Endothelial cell of umbilical vein (primary cell): ENCODE data around the gene AGAP3. TPM values are rescaled to one million over a fixed set of nuclear protein-coding genes. Genes with fewer than 3 reads are reported as not detected.

Experiments
- BruUV-seq: library from RNA; stranded (reverse); fragments of 400-500 nt; replicated peaks from 2 replicates; lab custom pipeline; 2021; lab: Mats Ljungman, UMichigan
- CTCF ChIA-PET: fragments of 300-600, 350-600 bp; sonication (Branson Sonifier 250); formaldehyde crosslinking; loops from one replicate; lab custom pipeline; 2021; ENCODE audit warnings: antibody characterized with exemption, inconsistent platforms; lab: Charles Lee
- POLR2A ChIA-PET: fragments of 300-600, 350-600 bp; sonication (Branson Sonifier 250); formaldehyde crosslinking; loops from one replicate; lab custom pipeline; 2021; ENCODE audit warnings: antibody characterized with exemption, inconsistent platforms; lab: Charles Lee
- DNase-seq: peaks from one replicate; pipeline ENCODE4 v3.0.0-alpha.2; 2011; ENCODE audit warnings: low read depth, low spot score
- FAIRE-seq: peaks from 2 replicates; lab custom pipeline; 2011; peaks lifted over from hg19 to GRCh38; lab: Jason Lieb, UNC
- H2AFZ ChIP-seq: 2 replicates; pipeline ENCODE4 v1.6.0; 2012; ENCODE audit warnings: low read depth, low read length, control low read depth, inconsistent platforms
- H3K27ac ChIP-seq: 2 replicates; pipeline ENCODE4 v1.5.1; 2011; ENCODE audit warnings: low read depth, mild to moderate bottlenecking, control low read depth, low read length, moderate library complexity; ENCODE audit not compliant: insufficient read depth
- H3K27me3 ChIP-seq, 2 experiments: 2 replicates each; pipeline versions ENCODE4 v1.6.0 to v1.6.1; 2011; ENCODE audit warnings: low read length in 2 of 2, mixed read lengths in 1 of 2; ENCODE audit not compliant: control insufficient read depth in 2 of 2, insufficient read depth in 2 of 2
- H3K36me3 ChIP-seq, 2 experiments: 2 replicates in 1 of 2; 3 replicates in 1 of 2; pipeline ENCODE4 v1.5.1; 2011; ENCODE audit warnings: low read length in 2 of 2, mild to moderate bottlenecking in 1 of 2, moderate library complexity in 1 of 2; ENCODE audit not compliant: control insufficient read depth in 2 of 2, insufficient read depth in 2 of 2; ENCODE audit errors: extremely low read depth in 1 of 2
- H3K4me1 ChIP-seq: 3 replicates; pipeline ENCODE4 v1.5.1; 2011; ENCODE audit warnings: mild to moderate bottlenecking, low read length; ENCODE audit not compliant: control insufficient read depth, insufficient read depth; ENCODE audit errors: extremely low read depth
- H3K4me2 ChIP-seq: 2 replicates; pipeline ENCODE4 v1.6.1; 2011; ENCODE audit warnings: low read length, control low read depth, mixed read lengths; ENCODE audit not compliant: insufficient read depth
- H3K4me3 ChIP-seq, 3 experiments: fragments of 200-600 bp in 1 of 3; sonication (generic), shearing (Covaris generic) in 1 of 3; replicated peaks in 1 of 3; 2 replicates each; pipeline ENCODE4 v1.5.1; 2011 to 2016; ENCODE audit warnings: control low read depth in 3 of 3, low read length in 3 of 3, mild to moderate bottlenecking in 2 of 3, inconsistent platforms in 1 of 3, low read depth in 1 of 3, moderate library complexity in 1 of 3; ENCODE audit not compliant: insufficient read depth in 1 of 3
- H3K79me2 ChIP-seq: 2 replicates; pipeline ENCODE4 v1.6.0; 2012; ENCODE audit warnings: low read length, inconsistent platforms; ENCODE audit not compliant: control insufficient read depth, insufficient read depth
- H3K9ac ChIP-seq: replicated peaks from 2 replicates; pipeline ENCODE3; 2011; ENCODE audit warnings: low read length, control low read depth; ENCODE audit not compliant: insufficient read depth; ENCODE audit errors: extremely low read depth
- H3K9me1 ChIP-seq: replicated peaks from 3 replicates; pipeline ENCODE4 v1.6.0; 2011; ENCODE audit warnings: mild to moderate bottlenecking, low read length; ENCODE audit not compliant: control insufficient read depth, insufficient read depth; ENCODE audit errors: extremely low read depth
- H3K9me3 ChIP-seq: replicated peaks from 2 replicates; pipeline ENCODE4 v1.5.1; 2012; ENCODE audit warnings: low read length, inconsistent platforms; ENCODE audit not compliant: control insufficient read depth, insufficient read depth
- H4K20me1 ChIP-seq: replicated peaks from 2 replicates; pipeline ENCODE3; 2011; ENCODE audit warnings: mild to moderate bottlenecking, low read length; ENCODE audit not compliant: control insufficient read depth, insufficient read depth; ENCODE audit errors: extremely low read depth
- EZH2 ChIP-seq: IDR thresholded peaks from 2 replicates; pipeline ENCODE4 v1.6.1; 2012; ENCODE audit warnings: borderline replicate concordance, low read depth, mild to moderate bottlenecking, moderate library complexity, low read length, inconsistent platforms; ENCODE audit not compliant: severe bottlenecking
- FOS ChIP-seq: IDR thresholded peaks from 2 replicates; pipeline ENCODE4 v1.6.1; 2011; ENCODE audit warnings: mild to moderate bottlenecking, low read length, moderate library complexity, borderline replicate concordance; ENCODE audit not compliant: insufficient read depth
- GATA2 ChIP-seq: IDR thresholded peaks from 2 replicates; pipeline ENCODE4 v1.7.0; 2011; ENCODE audit warnings: low read depth, mild to moderate bottlenecking, moderate library complexity, mixed read lengths, low read length; ENCODE audit not compliant: insufficient read length, insufficient read depth
- JUN ChIP-seq: IDR thresholded peaks from 2 replicates; pipeline ENCODE4 v1.6.1; 2011; ENCODE audit warnings: borderline replicate concordance, low read depth; ENCODE audit not compliant: insufficient read length, insufficient read depth
- MAX ChIP-seq: IDR thresholded peaks from 2 replicates; pipeline ENCODE4 v1.6.1; 2011; ENCODE audit not compliant: insufficient read depth, insufficient read length
- MYC ChIP-seq: IDR thresholded peaks from one replicate; pipeline ENCODE4 v1.6.1; 2011; ENCODE audit warnings: mild to moderate bottlenecking, low read depth, low read length
- POLR2A ChIP-seq: IDR thresholded peaks from 2 replicates; pipeline ENCODE4 v1.6.1; 2012; ENCODE audit warnings: low read depth, mild to moderate bottlenecking, control low read depth, low read length
- POLR2AphosphoS5 ChIP-seq: IDR thresholded peaks from 2 replicates; pipeline ENCODE4 v1.6.1; 2012; ENCODE audit warnings: low read depth, mild to moderate bottlenecking, control low read depth, low read length, moderate library complexity; ENCODE audit not compliant: insufficient read depth
- dilution Hi-C: fragments of 300-500 bp; cut with MboI; formaldehyde crosslinking; loops from one replicate; pipeline ENCODE4 v1.15.0; 2019; ENCODE audit warnings: low sequenced_read_pairs; ENCODE audit not compliant: extremely low pct_ligation_motif_present
- intact Hi-C: fragments of 100-400 bp; cut with micrococcal nuclease; formaldehyde crosslinking; loops from one replicate; pipeline ENCODE4 v1.10.0; 2022
- polyA plus RNA-seq, 4 experiments: library from polyadenylated mRNA; depleted of rRNA in 3 of 4; stranded (reverse) in 3 of 4; unstranded in 1 of 4; fragments of >200 nt; gene quantifications; 2 replicates each; pipeline versions ENCODE4 v1.2.1 to v1.2.3, GENCODE V29; 2011 to 2012; ENCODE audit warnings: missing spikeins in 1 of 4
- total RNA-seq: library from RNA; stranded (reverse); gene quantifications from 2 replicates; pipeline ENCODE4 v1.2.3, GENCODE V29; 2021
- TF ChIP-seq, protein P1 (sequence below), 2 donors: IDR thresholded peaks; 1 replicate in 1 of 2; 2 replicates in 1 of 2; pipeline ENCODE4 v1.5.1; 2011; ENCODE audit warnings: low read length in 2 of 2, mild to moderate bottlenecking in 2 of 2, moderate library complexity in 2 of 2, control low read depth in 1 of 2, inconsistent platforms in 1 of 2, low read depth in 1 of 2; ENCODE audit not compliant: insufficient read depth in 1 of 2; ENCODE audit errors: extremely low read depth in 1 of 2

AGAP3 gene
- total and polyA plus RNA-seq, 2 donors (not counting 3 experiments of a cell fraction or from before 2014, with no cell fraction given): 171 to 174 TPM

GRCh38 chr7:151122796-151123157, 36.5 kb downstream of the AGAP3 start:
- dilution Hi-C loops: no loop called here
- no peak overlapping the region for H3K4me2 ChIP-seq
- DNase-seq: no peak
- no peaks in the 10 kb centered on the region for H3K9me3 ChIP-seq
- POLR2A ChIA-PET: no interaction called here
- CTCF ChIA-PET: interaction anchor here (1.8 kb wide), 1 partner anchor 19 kb away, joined by 14 read pairs; no protein-coding TSS in a partner anchor
- H3K79me2 ChIP-seq: peaks cover under 1% of the 10 kb centered on the region
- peaks cover 12 to 63% of the 10 kb centered on the region in 2 experiments for H3K36me3 ChIP-seq
- no peak overlapping the region for H2AFZ ChIP-seq
- no peaks in the 10 kb centered on the region for H3K27me3 ChIP-seq
- H3K4me3 ChIP-seq: no peak overlapping the region
- peaks cover 6% of the 10 kb centered on the region for H3K4me1 ChIP-seq
- no peak overlapping the region for H3K9ac ChIP-seq
- H3K9me1 ChIP-seq: no peaks in the 10 kb centered on the region
- peaks cover 2% of the 10 kb centered on the region for H4K20me1 ChIP-seq
- no peak overlapping the region for H3K27ac ChIP-seq
- intact Hi-C loops: no loop called here
- TF ChIP-seq FOS: no peak
- TF ChIP-seq MAX: no peak
- TF ChIP-seq MYC: no peak
- no peak for TF ChIP-seq POLR2A
- TF ChIP-seq EZH2: no peak
- no peak for TF ChIP-seq GATA2
- TF ChIP-seq, protein P1, sequence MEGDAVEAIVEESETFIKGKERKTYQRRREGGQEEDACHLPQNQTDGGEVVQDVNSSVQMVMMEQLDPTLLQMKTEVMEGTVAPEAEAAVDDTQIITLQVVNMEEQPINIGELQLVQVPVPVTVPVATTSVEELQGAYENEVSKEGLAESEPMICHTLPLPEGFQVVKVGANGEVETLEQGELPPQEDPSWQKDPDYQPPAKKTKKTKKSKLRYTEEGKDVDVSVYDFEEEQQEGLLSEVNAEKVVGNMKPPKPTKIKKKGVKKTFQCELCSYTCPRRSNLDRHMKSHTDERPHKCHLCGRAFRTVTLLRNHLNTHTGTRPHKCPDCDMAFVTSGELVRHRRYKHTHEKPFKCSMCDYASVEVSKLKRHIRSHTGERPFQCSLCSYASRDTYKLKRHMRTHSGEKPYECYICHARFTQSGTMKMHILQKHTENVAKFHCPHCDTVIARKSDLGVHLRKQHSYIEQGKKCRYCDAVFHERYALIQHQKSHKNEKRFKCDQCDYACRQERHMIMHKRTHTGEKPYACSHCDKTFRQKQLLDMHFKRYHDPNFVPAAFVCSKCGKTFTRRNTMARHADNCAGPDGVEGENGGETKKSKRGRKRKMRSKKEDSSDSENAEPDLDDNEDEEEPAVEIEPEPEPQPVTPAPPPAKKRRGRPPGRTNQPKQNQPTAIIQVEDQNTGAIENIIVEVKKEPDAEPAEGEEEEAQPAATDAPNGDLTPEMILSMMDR (IDR thresholded peaks at IDR 0.05; ENCODE audit: extremely low read depth in 1 of 2, insufficient read depth in 1 of 2, low read depth in 1 of 2, low read length in 2 of 2): no peak
- TF ChIP-seq POLR2AphosphoS5: no peak
- no peak for TF ChIP-seq JUN
- no peak for FAIRE-seq
- BruUV-seq: no TSS peak
